ENCODE data around the gene SCYGR8.

Gene SCYGR8, protein sequence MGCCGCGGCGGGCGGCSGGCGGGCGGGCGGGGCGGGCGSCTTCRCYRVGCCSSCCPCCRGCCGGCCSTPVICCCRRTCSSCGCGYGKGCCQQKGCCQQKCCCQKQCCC

GRCh38 chr2:227745594-227745993, at the start of gene SCYGR8:
Gene SCYGR8 (plus strand): TSS chr2:227745894. CDS start chr2:227745894, 0 bp downstream.
- no peaks in the 10 kb centered on the region for H3K36me3 ChIP-seq (ENCODE audit: control insufficient read depth in 2 of 2, insufficient read depth in 2 of 2, low read length in 2 of 2)
- no peaks in the 10 kb centered on the region for H3K9me3 ChIP-seq (ENCODE audit: control insufficient read depth in 2 of 2, low read length in 2 of 2)
- H3K4me3 ChIP-seq (ENCODE audit: low read length in 2 of 2) = no peak within 1 kb of the TSS
- no peak within 1 kb of the TSS for H3K27ac ChIP-seq (ENCODE audit: low read depth in 2 of 2, low read length in 2 of 2)
- H3K4me1 ChIP-seq (ENCODE audit: control insufficient read depth in 2 of 2, insufficient read depth in 2 of 2, low read length in 2 of 2) = no peaks in the 10 kb centered on the region
- H3K9ac ChIP-seq (ENCODE audit: low read depth in 1 of 2, low read length in 2 of 2) = no peak within 1 kb of the TSS
- H3K27me3 ChIP-seq (ENCODE audit: control insufficient read depth in 2 of 2, insufficient read depth in 2 of 2, low read length in 2 of 2) = no peaks in the 10 kb centered on the region

- Histone ChIP-seq H3K27ac (ENCODE audit: low read depth in 2 of 2, low read length in 2 of 2) (no peak overlapping the region), H3K4me1 (ENCODE audit: control insufficient read depth in 2 of 2, insufficient read depth in 2 of 2, low read length in 2 of 2) (peaks cover 0 to 4% of the 10 kb centered on the region in 2 donors), H3K9me3 (ENCODE audit: control insufficient read depth in 2 of 2, low read length in 2 of 2) (no peaks in the 10 kb centered on the region), H3K4me3 (ENCODE audit: low read length in 2 of 2) (no peak overlapping the region), H3K36me3 (ENCODE audit: control insufficient read depth in 2 of 2, insufficient read depth in 2 of 2, low read length in 2 of 2) (peaks cover 0 to 5% of the 10 kb centered on the region in 2 donors), H3K9ac (ENCODE audit: low read depth in 1 of 2, low read length in 2 of 2) (no peak overlapping the region), H3K27me3 (ENCODE audit: control insufficient read depth in 2 of 2, insufficient read depth in 2 of 2, low read length in 2 of 2) (no peaks in the 10 kb centered on the region)
Observed at GRCh38 chr2:227696990-227697679, 48.6 kb upstream of the SCYGR8 start.

DNA sequence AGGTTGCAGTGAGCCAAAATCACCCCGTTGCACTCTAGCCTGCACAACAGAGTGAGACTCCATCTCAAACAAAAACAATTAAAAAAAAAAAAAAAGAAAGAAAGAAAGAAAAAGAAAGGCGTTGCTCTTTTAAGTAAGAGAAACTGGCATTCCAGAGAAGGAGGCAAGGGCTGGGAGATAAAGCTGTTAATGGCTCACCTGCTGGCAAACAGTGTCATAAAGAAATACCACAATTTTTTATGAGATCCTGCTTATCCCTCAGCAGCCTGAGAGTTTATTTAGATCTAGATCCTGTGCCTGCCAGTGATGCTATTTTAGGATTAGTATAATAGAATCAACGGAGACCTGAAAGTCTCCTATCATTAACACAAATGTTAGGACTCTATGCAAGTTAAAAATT, 44.1 kb upstream of the SCYGR8 start:
- peaks cover 0 to 13% of the 10 kb centered on the region in 2 donors for H3K4me1 ChIP-seq (ENCODE audit: control insufficient read depth in 2 of 2, insufficient read depth in 2 of 2, low read length in 2 of 2)
- no peak overlapping the region for H3K27ac ChIP-seq (ENCODE audit: low read depth in 2 of 2, low read length in 2 of 2)
- no peak overlapping the region for H3K9ac ChIP-seq (ENCODE audit: low read depth in 1 of 2, low read length in 2 of 2)
- peak overlapping the region in 1 of 2 donors; percentile 3 for H3K4me3 ChIP-seq (ENCODE audit: low read length in 2 of 2)
- no peaks in the 10 kb centered on the region for H3K9me3 ChIP-seq (ENCODE audit: control insufficient read depth in 2 of 2, low read length in 2 of 2)
- H3K36me3 ChIP-seq (ENCODE audit: control insufficient read depth in 2 of 2, insufficient read depth in 2 of 2, low read length in 2 of 2) = peaks cover 0 to 3% of the 10 kb centered on the region in 2 donors
- no peaks in the 10 kb centered on the region for H3K27me3 ChIP-seq (ENCODE audit: control insufficient read depth in 2 of 2, insufficient read depth in 2 of 2, low read length in 2 of 2)

DNA sequence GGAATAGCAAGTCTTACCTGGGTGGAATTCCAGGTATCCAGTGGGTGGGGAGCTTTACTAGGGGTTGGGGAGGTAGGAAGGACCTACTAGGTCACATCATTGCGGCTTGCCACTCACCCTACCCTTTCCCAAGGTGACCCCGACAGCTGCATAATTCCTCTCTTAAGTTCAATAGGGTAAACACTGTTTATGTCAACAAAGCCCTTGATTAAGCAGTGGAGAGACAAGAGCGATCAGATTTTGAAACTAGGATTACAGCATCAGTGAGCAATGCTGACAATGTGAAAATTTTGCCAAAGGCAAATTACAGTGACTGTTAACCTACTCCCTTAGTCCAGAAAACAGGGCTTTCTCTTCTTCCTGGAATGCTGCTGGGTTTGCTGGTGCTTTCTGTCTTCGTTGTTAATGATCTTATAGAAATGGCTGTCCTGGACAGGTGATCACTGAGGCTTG, 42.4 kb upstream of the SCYGR8 start:
- no peak overlapping the region for H3K9ac ChIP-seq (ENCODE audit: low read depth in 1 of 2, low read length in 2 of 2)
- H3K4me3 ChIP-seq (ENCODE audit: low read length in 2 of 2) = no peak overlapping the region
- no peak overlapping the region for H3K27ac ChIP-seq (ENCODE audit: low read depth in 2 of 2, low read length in 2 of 2)
- no peaks in the 10 kb centered on the region for H3K9me3 ChIP-seq (ENCODE audit: control insufficient read depth in 2 of 2, low read length in 2 of 2)
- H3K27me3 ChIP-seq (ENCODE audit: control insufficient read depth in 2 of 2, insufficient read depth in 2 of 2, low read length in 2 of 2) = no peaks in the 10 kb centered on the region
- peaks cover 0 to 19% of the 10 kb centered on the region in 2 donors for H3K4me1 ChIP-seq (ENCODE audit: control insufficient read depth in 2 of 2, insufficient read depth in 2 of 2, low read length in 2 of 2)
- peaks cover 0 to 3% of the 10 kb centered on the region in 2 donors for H3K36me3 ChIP-seq (ENCODE audit: control insufficient read depth in 2 of 2, insufficient read depth in 2 of 2, low read length in 2 of 2)

GRCh38 chr2:227703961-227704360, 41.7 kb upstream of the SCYGR8 start:
- Histone ChIP-seq H3K36me3 (ENCODE audit: control insufficient read depth in 2 of 2, insufficient read depth in 2 of 2, low read length in 2 of 2) (no peaks in the 10 kb centered on the region), H3K4me1 (ENCODE audit: control insufficient read depth in 2 of 2, insufficient read depth in 2 of 2, low read length in 2 of 2) (peaks cover 0 to 19% of the 10 kb centered on the region in 2 donors), H3K9ac (ENCODE audit: low read depth in 1 of 2, low read length in 2 of 2) (no peak overlapping the region), H3K27me3 (ENCODE audit: control insufficient read depth in 2 of 2, insufficient read depth in 2 of 2, low read length in 2 of 2) (no peaks in the 10 kb centered on the region), H3K4me3 (ENCODE audit: low read length in 2 of 2) (no peak overlapping the region), H3K9me3 (ENCODE audit: control insufficient read depth in 2 of 2, low read length in 2 of 2) (no peaks in the 10 kb centered on the region), H3K27ac (ENCODE audit: low read depth in 2 of 2, low read length in 2 of 2) (no peak overlapping the region)

GRCh38 chr2:227706859-227707258, 38.8 kb upstream of the SCYGR8 start:
- H3K4me3 ChIP-seq (ENCODE audit: low read length in 2 of 2) = peak overlapping the region in 1 of 2 donors; percentile 38
- H3K36me3 ChIP-seq (ENCODE audit: control insufficient read depth in 2 of 2, insufficient read depth in 2 of 2, low read length in 2 of 2) = no peaks in the 10 kb centered on the region
- peak overlapping the region in 1 of 2 donors; percentile 24 for H3K9ac ChIP-seq (ENCODE audit: low read depth in 1 of 2, low read length in 2 of 2)
- H3K27me3 ChIP-seq (ENCODE audit: control insufficient read depth in 2 of 2, insufficient read depth in 2 of 2, low read length in 2 of 2) = no peaks in the 10 kb centered on the region
- H3K27ac ChIP-seq (ENCODE audit: low read depth in 2 of 2, low read length in 2 of 2) = peak overlapping the region in 1 of 2 donors; percentile 23
- H3K9me3 ChIP-seq (ENCODE audit: control insufficient read depth in 2 of 2, low read length in 2 of 2) = no peaks in the 10 kb centered on the region
- peaks cover 0 to 17% of the 10 kb centered on the region in 2 donors for H3K4me1 ChIP-seq (ENCODE audit: control insufficient read depth in 2 of 2, insufficient read depth in 2 of 2, low read length in 2 of 2)

DNA sequence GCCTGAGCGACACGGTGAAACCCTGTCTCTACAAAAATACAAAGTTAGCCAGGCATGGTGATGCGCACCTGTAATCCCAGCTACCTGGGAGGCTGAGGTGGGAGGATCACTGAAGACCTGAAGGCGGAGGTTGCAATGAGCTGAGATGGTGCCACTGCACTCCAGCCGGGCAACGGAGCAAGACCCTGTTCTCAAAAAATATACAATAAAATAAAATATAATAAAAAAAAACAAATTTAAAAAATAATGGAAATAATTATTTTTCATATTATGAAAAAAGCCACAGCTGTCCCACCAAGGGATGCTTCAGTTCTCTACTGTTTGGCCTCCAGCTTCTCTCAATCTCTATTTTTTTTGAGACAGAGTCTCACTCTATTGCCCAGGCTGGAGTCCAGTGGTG, 38.3 kb upstream of the SCYGR8 start:
- no peaks in the 10 kb centered on the region for H3K36me3 ChIP-seq (ENCODE audit: control insufficient read depth in 2 of 2, insufficient read depth in 2 of 2, low read length in 2 of 2)
- no peak overlapping the region for H3K9ac ChIP-seq (ENCODE audit: low read depth in 1 of 2, low read length in 2 of 2)
- no peaks in the 10 kb centered on the region for H3K9me3 ChIP-seq (ENCODE audit: control insufficient read depth in 2 of 2, low read length in 2 of 2)
- H3K27ac ChIP-seq (ENCODE audit: low read depth in 2 of 2, low read length in 2 of 2) = no peak overlapping the region
- no peaks in the 10 kb centered on the region for H3K27me3 ChIP-seq (ENCODE audit: control insufficient read depth in 2 of 2, insufficient read depth in 2 of 2, low read length in 2 of 2)
- H3K4me1 ChIP-seq (ENCODE audit: control insufficient read depth in 2 of 2, insufficient read depth in 2 of 2, low read length in 2 of 2) = peaks cover 0 to 15% of the 10 kb centered on the region in 2 donors
- H3K4me3 ChIP-seq (ENCODE audit: low read length in 2 of 2) = no peak overlapping the region

DNA sequence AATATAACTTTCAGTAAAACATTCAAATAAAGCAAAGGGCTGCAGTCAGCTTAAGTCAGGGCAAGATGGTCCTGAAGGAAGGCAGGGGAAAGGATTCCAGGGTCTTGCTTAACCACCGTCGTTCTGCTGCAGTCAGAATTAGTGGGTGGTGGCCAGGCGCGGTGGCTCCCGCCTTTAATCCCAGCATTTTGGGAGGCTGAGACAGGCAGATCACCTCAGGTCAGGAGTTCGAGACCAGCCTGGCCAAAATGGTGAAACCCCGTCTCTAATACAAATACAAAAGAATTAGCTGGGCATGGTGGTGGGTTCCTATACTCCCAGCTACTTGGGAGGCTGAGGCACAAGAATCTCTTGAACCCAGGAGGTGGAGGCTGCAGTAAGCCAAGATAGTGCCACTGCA, 34.7 kb upstream of the SCYGR8 start:
- no peak overlapping the region for H3K9ac ChIP-seq (ENCODE audit: low read depth in 1 of 2, low read length in 2 of 2)
- no peaks in the 10 kb centered on the region for H3K27me3 ChIP-seq (ENCODE audit: control insufficient read depth in 2 of 2, insufficient read depth in 2 of 2, low read length in 2 of 2)
- no peaks in the 10 kb centered on the region for H3K9me3 ChIP-seq (ENCODE audit: control insufficient read depth in 2 of 2, low read length in 2 of 2)
- H3K4me3 ChIP-seq (ENCODE audit: low read length in 2 of 2) = no peak overlapping the region
- peaks cover 0 to 7% of the 10 kb centered on the region in 2 donors for H3K4me1 ChIP-seq (ENCODE audit: control insufficient read depth in 2 of 2, insufficient read depth in 2 of 2, low read length in 2 of 2)
- no peak overlapping the region for H3K27ac ChIP-seq (ENCODE audit: low read depth in 2 of 2, low read length in 2 of 2)
- H3K36me3 ChIP-seq (ENCODE audit: control insufficient read depth in 2 of 2, insufficient read depth in 2 of 2, low read length in 2 of 2) = no peaks in the 10 kb centered on the region

DNA sequence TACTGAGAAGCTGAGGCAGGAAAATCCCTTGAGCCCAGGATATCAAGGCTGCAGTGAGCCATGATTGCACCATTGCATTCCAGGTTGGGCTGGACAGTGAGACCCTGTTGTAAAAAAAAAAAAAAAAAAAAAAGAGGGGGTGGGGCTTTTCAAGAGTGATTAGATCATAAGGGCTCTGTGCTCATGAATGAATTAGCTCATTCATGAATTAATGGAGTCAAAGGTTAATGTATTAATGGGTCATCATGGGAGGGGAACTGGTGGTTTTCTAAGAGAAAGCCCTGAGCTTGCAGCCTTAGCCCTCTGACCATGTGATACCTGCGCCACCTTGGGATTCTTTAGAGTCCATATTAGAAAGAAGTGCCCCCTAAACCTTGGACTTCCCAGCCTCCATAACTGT, 32.4 kb upstream of the SCYGR8 start:
- Histone ChIP-seq H3K27me3 (ENCODE audit: control insufficient read depth in 2 of 2, insufficient read depth in 2 of 2, low read length in 2 of 2) (no peaks in the 10 kb centered on the region), H3K4me3 (ENCODE audit: low read length in 2 of 2) (no peak overlapping the region), H3K9ac (ENCODE audit: low read depth in 1 of 2, low read length in 2 of 2) (no peak overlapping the region)

DNA sequence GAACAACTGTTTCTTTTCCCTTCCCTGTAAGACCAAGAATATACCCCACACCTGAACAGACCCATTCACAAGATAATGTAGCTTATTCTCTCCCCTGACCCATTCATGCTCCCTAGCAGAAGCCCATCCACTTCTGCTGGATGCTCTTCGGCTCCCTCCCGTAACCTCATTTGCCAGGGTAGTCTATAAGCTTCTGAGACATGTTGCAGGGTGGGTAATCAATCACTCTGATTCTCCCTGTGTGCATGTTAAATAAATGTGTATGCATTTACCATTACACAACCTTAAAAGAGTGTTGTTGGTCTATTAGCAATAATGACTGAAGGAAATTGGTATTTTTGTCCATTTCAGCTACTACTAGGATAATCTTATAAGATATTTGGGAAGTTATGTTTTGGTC, 29.2 kb upstream of the SCYGR8 start:
- Histone ChIP-seq H3K9ac (ENCODE audit: low read depth in 1 of 2, low read length in 2 of 2) (no peak overlapping the region), H3K27ac (ENCODE audit: low read depth in 2 of 2, low read length in 2 of 2) (no peak overlapping the region), H3K9me3 (ENCODE audit: control insufficient read depth in 2 of 2, low read length in 2 of 2) (no peaks in the 10 kb centered on the region), H3K4me1 (ENCODE audit: control insufficient read depth in 2 of 2, insufficient read depth in 2 of 2, low read length in 2 of 2) (peaks cover 0 to 5% of the 10 kb centered on the region in 2 donors), H3K27me3 (ENCODE audit: control insufficient read depth in 2 of 2, insufficient read depth in 2 of 2, low read length in 2 of 2) (no peaks in the 10 kb centered on the region), H3K36me3 (ENCODE audit: control insufficient read depth in 2 of 2, insufficient read depth in 2 of 2, low read length in 2 of 2) (no peaks in the 10 kb centered on the region), H3K4me3 (ENCODE audit: low read length in 2 of 2) (peak overlapping the region; percentile 48 to 69)

More for the DNA sequence above, 32.4 kb upstream of the SCYGR8 start:
- Histone ChIP-seq H3K27ac (ENCODE audit: low read depth in 2 of 2, low read length in 2 of 2) (no peak overlapping the region), H3K4me1 (ENCODE audit: control insufficient read depth in 2 of 2, insufficient read depth in 2 of 2, low read length in 2 of 2) (peaks cover 0 to 5% of the 10 kb centered on the region in 2 donors), H3K9me3 (ENCODE audit: control insufficient read depth in 2 of 2, low read length in 2 of 2) (no peaks in the 10 kb centered on the region), H3K36me3 (ENCODE audit: control insufficient read depth in 2 of 2, insufficient read depth in 2 of 2, low read length in 2 of 2) (no peaks in the 10 kb centered on the region)
